Thoracic aorta (tissue), 2 donors: ENCODE results near the gene RILPL2. TPM values are rescaled to one million over a fixed set of nuclear protein-coding genes. Genes with fewer than 3 reads are reported as not detected.
"Not testable (repeated sequence)": the region's sequence is repeated elsewhere in the genome, so short reads cannot be mapped to it uniquely, and the experiment has no call there.

Source experiments
- ATAC-seq: fragments of 150-250 bp; one replicate; pipeline ENCODE4 v1.8.0; 2017; ENCODE audit warnings: low read depth; ENCODE audit not compliant: insufficient number of reproducible peaks, low FRiP score
- DNase-seq: peaks from one replicate; pipeline ENCODE4 v3.0.0-alpha.2; 2020; ENCODE audit warnings: low spot score
- H3K27ac ChIP-seq, 2 donors: fragments of 200-600 bp; sonication (generic); 1 replicate in 1 of 2; 2 replicates in 1 of 2; pipeline ENCODE4 v1.5.1; 2016; ENCODE audit warnings: mild to moderate bottlenecking in 2 of 2, moderate library complexity in 2 of 2
- H3K27me3 ChIP-seq: fragments of 200-600 bp; sonication (generic); replicated peaks from 2 replicates; pipeline ENCODE4 v1.6.0; 2016; ENCODE audit warnings: mild to moderate bottlenecking; ENCODE audit not compliant: insufficient read depth
- H3K36me3 ChIP-seq: fragments of 200-600 bp; sonication (generic); one replicate; pipeline ENCODE4 v1.5.1; 2016
- H3K4me1 ChIP-seq, 2 donors: fragments of 200-600 bp; sonication (generic); 1 replicate in 1 of 2; 2 replicates in 1 of 2; pipeline versions ENCODE4 v1.5.1 to v1.6.0; 2016; ENCODE audit warnings: low read depth in 2 of 2, mild to moderate bottlenecking in 1 of 2; ENCODE audit not compliant: control insufficient read depth in 1 of 2
- H3K4me3 ChIP-seq: fragments of 200-600 bp; sonication (generic); 2 replicates; pipeline ENCODE4 v1.5.1; 2016; ENCODE audit warnings: mild to moderate bottlenecking
- H3K9me3 ChIP-seq: fragments of 200-600 bp; sonication (generic); 2 replicates; pipeline ENCODE4 v1.5.1; 2016
- total RNA-seq, 2 donors: library from RNA; depleted of rRNA; stranded (reverse); fragments of >200 nt; gene quantifications; one replicate each; pipeline versions ENCODE4 v1.1.0 to v1.2.3, GENCODE V29; 2016
- TF ChIP-seq, protein P1 (sequence below): fragments of 200-600 bp; sonication (generic); IDR thresholded peaks from one replicate; pipeline ENCODE4 v1.5.1; 2019; ENCODE audit warnings: antibody characterized with exemption

RILPL2 gene
- total RNA-seq, 2 donors from 2014 or later = 15.9 to 18.1 TPM

DNA sequence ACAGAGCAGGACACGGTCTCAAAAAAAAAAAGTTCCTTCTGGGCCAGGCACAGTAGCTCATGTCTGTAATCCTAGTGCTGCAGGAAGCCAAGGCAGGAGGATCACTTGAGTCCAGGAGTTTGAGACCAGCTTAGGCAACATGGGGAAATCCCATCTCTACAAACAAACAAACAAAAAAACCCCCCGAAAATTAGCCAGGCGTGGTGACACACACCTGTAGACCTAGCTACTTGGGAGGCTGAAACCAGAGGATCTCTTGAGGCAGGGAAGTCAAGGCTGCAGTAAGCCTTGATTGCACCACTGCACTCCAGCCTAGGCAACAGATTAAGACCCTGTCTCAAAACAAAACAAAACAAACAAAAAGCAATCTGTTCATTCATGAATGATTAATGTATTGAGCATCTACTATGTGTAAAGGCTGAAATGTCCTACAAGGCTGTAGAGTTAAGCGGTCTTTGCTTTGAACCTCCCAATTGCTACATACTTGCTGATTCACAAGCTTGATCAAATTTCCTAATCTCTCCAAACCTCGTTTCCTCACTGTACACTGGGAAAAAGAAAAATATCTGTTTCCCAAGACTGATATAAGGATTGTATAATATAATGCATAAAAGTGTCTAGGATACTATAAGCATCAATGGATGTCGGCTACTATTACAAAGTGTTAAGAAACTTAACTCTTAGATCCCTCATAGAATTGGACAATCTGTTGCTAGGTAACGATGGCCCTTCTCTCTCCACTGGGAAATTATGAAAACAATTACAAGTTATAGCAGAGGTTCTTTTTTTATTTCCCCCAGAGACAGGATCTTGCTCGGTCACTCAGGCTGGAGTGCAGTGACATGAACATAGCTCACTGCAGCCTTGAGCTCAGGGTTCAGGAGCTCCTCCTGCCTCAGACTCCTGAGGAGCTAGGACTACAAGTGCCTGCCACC is 7.9 kb upstream of the RILPL2 start:
- ATAC-seq (no peak), DNase-seq (no peak)
- Histone ChIP-seq H3K4me1 (peaks cover 19 to 31% of the 10 kb centered on the region in 2 donors), H3K27me3 (no peaks in the 10 kb centered on the region), H3K4me3 (peak overlapping the region; percentile 40), H3K27ac (peak overlapping the region; percentile 95 to 96), H3K9me3 (no peaks in the 10 kb centered on the region), H3K36me3 (no peaks in the 10 kb centered on the region)
- TF ChIP-seq, protein P1, sequence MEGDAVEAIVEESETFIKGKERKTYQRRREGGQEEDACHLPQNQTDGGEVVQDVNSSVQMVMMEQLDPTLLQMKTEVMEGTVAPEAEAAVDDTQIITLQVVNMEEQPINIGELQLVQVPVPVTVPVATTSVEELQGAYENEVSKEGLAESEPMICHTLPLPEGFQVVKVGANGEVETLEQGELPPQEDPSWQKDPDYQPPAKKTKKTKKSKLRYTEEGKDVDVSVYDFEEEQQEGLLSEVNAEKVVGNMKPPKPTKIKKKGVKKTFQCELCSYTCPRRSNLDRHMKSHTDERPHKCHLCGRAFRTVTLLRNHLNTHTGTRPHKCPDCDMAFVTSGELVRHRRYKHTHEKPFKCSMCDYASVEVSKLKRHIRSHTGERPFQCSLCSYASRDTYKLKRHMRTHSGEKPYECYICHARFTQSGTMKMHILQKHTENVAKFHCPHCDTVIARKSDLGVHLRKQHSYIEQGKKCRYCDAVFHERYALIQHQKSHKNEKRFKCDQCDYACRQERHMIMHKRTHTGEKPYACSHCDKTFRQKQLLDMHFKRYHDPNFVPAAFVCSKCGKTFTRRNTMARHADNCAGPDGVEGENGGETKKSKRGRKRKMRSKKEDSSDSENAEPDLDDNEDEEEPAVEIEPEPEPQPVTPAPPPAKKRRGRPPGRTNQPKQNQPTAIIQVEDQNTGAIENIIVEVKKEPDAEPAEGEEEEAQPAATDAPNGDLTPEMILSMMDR = no peak

DNA sequence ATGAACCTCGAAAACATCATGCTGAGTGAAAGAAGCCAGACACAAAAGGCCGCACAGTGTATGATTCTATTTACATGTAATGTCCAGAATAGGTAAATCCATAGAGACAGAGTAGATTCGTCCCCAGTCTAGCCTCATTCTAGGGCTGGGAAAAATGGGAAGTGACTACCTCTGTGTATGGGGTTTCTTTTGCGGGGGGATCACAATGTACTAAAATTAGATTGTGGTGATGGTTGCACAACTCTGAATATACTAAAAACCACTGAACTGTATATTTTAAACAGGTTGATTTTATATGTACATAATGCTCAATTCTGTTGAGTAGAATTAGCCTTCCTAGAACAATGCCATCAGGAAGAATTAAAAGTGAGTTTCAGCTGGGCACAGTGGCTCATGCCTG is 6.3 kb upstream of the RILPL2 start:
- Histone ChIP-seq H3K27ac (no peak overlapping the region), H3K27me3 (no peaks in the 10 kb centered on the region), H3K9me3 (no peaks in the 10 kb centered on the region), H3K36me3 (no peaks in the 10 kb centered on the region), H3K4me1 (peaks cover 19 to 31% of the 10 kb centered on the region in 2 donors), H3K4me3 (no peak overlapping the region)
- TF ChIP-seq, protein P1 = no peak
- ATAC-seq (no peak), DNase-seq (no peak)

DNA sequence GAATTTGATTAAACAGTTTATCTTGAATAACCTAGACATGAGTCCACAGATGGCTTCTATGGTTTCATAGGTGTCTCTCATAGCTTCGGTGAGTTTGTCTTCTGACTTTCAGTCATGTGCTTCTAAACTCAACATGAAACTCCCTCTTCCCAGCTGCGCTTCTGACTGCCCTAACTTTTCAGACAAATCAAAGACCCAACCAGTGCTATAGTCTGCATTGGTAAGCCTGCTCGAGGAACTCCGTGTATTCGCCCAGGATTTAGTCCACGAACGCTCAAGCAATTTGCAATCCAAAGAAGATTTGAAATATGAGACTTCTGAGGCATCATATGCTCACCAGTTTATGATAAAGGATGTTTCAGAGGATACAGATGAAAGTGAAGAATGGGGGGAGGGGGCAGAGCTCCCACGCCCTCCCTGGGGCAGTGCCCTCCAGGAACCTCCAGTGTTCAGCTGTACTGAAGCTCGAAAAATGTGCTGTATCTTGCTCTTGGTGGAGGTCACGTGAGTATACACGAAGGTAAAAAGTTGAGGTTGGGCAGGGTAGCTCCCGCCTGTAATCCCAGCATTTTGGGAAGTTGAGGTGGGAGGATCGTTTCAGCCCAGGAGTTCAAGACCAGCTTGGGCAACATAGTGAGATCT is 5.2 kb upstream of the RILPL2 start:
- no peak for ATAC-seq
- H3K9me3 ChIP-seq = no peaks in the 10 kb centered on the region
- no peaks in the 10 kb centered on the region for H3K36me3 ChIP-seq
- no peak overlapping the region for H3K4me3 ChIP-seq
- TF ChIP-seq, protein P1 = no peak
- H3K27ac ChIP-seq = peak overlapping the region in 1 of 2 donors; percentile 27
- no peak for DNase-seq
- no peaks in the 10 kb centered on the region for H3K27me3 ChIP-seq
- peaks cover 19 to 29% of the 10 kb centered on the region in 2 donors for H3K4me1 ChIP-seq

DNA sequence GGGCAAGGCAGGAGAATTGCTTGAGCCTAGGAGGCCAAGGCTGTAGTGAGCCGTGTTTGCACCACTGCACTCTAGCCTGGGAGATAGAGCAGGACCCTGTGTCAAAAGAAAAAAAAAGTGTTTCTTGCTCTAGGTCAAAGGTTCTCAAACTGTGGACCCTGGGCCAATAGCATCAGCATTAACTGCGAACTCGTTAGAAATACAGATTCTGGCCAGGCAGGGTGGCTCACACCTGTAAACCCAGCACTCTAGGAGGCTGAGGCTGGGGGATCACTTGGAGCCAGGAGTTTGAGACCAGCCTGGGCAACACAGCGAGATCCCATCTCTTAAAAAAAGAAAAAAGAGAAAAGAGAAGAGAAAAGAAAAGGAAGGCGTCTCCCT is 858 bp downstream of the RILPL2 start:
- TF ChIP-seq, protein P1 = no peak
- ATAC-seq (no peak), DNase-seq (no peak)
- H3K4me1 ChIP-seq = peaks cover 28 to 37% of the 10 kb centered on the region in 2 donors
- no peaks in the 10 kb centered on the region for H3K9me3 ChIP-seq
- H3K4me3 ChIP-seq = peak overlapping the region; percentile 85
- H3K27me3 ChIP-seq = no peaks in the 10 kb centered on the region
- H3K27ac ChIP-seq = peak overlapping the region; percentile 84 to 90
- H3K36me3 ChIP-seq = no peaks in the 10 kb centered on the region

DNA sequence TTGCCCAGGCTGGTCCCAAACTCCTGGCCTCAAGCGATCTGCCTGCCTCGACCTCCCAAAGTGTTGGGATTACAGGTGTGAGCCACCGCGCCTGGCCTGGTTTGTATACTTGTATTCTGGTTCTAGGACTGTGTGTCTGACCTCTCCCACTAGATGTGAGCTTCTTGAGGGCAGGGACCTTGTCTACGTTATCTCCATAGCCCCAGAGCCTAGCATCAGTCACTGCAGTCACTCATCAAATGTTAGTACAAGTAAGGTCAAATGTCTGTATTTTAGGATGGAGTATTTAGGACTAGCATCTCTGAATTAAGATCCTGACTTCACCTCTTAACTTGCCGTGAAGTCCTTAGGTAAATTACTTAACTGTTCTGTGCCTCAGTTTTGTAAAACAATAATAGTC is 2.9 kb downstream of the RILPL2 start:
- H3K27ac ChIP-seq = peak overlapping the region; percentile 52 to 84
- DNase-seq (no peak), ATAC-seq (no peak)
- no peaks in the 10 kb centered on the region for H3K27me3 ChIP-seq
- H3K36me3 ChIP-seq = peaks cover 12% of the 10 kb centered on the region
- peaks cover 28 to 37% of the 10 kb centered on the region in 2 donors for H3K4me1 ChIP-seq
- H3K9me3 ChIP-seq = no peaks in the 10 kb centered on the region
- TF ChIP-seq, protein P1 = no peak
- H3K4me3 ChIP-seq = peak overlapping the region; percentile 85

DNA sequence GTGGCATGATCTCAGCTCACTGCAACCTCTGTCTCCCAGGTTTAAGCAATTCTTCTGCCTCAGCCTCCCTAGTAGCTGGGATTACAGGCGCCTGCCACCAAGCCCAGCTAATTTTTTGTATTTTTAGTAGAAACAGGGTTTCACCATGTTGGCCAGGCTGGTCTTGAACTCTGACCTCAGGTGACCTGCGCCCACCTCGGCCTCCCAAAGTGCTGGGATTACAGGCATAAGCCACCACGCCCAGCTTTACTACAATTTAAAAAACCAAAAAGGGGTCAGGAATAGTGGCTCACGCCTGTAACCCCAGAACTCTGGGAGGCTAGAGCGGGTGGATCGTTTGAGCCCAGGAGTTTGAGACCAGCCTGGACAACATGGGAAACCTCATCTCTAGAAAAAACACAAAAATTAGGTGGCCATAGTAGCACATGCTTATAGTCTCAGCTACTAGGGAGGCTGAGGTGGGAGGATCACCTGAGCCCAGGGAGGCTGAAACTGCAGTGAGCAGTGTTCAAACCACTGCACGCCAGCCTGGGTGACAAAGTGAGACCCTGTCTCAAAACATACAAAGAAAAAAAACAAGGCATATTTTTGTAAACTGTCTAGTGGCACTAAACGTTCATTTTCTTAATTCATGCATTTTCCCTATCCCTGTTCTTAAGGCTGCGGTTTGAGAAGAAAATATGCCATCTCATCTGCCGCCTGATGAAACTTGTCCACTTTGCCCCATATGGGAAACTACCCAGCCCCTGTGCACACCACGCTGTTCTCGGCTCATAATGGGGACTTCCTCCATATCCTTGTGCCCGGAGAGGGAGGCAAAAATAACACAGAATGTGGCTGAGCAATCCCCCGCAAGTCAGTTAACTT is 4.3 kb downstream of the RILPL2 start:
- Histone ChIP-seq H3K36me3 (peaks cover 25% of the 10 kb centered on the region), H3K4me3 (peak overlapping the region; percentile 85), H3K4me1 (peaks cover 28 to 37% of the 10 kb centered on the region in 2 donors), H3K27ac (peak overlapping the region; percentile 52 to 84)
- H3K9me3 ChIP-seq, ATAC-seq, H3K27me3 ChIP-seq, DNase-seq: not testable (repeated sequence)

DNA sequence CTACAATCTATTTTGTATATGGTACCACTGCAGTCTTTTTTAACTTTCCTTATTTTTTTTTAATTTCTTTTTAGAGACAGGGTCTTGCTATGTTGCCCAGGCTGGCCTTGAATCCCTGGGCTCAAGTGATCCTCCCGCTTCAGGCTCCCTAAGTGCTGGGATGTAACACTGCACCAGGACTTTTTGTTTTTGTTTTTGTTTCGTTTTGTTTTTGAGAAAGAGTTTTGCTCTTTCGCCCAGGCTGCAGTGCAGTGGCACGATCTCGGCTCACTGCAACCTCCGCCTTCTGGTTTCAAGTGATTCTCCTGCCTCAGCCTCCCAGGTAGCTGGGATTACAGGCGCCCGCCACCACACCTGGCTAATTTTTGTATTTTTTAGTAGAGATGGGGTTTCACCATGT is 7.4 kb downstream of the RILPL2 start:
- Histone ChIP-seq H3K4me1 (peaks cover 14 to 20% of the 10 kb centered on the region in 2 donors), H3K36me3 (peaks cover 32% of the 10 kb centered on the region)
- not testable (repeated sequence) for ATAC-seq, H3K27ac ChIP-seq, H3K27me3 ChIP-seq, DNase-seq, H3K4me3 ChIP-seq, H3K9me3 ChIP-seq
